Heart left ventricle (tissue), 13 donors: Measurements from ENCODE around the gene CTRB1.
"Not testable (repeated sequence)": the region's sequence is repeated elsewhere in the genome, so short reads cannot be mapped to it uniquely, and the experiment has no call there.

ENCODE experiments used
- CTCF ChIP-seq, 12 donors: fragments of 200-600 bp; sonication (generic) in 4 of 12; IDR thresholded peaks; one replicate each; pipeline versions ENCODE4 v1.5.0 to v1.8.0; 2018 to 2022; ENCODE audit warnings: antibody characterized with exemption in 12 of 12, mild to moderate bottlenecking in 5 of 12
- POLR2A ChIP-seq, 2 donors: fragments of 450-650 bp; IDR thresholded peaks; one replicate each; pipeline ENCODE4 v1.6.1; 2017; ENCODE audit warnings: antibody characterized with exemption in 2 of 2, mild to moderate bottlenecking in 2 of 2, moderate library complexity in 2 of 2
- donor health status: ischemic (EF 13 %, LVEDD 7.1; RV severe dilation, severe dysfunction).
- donor health status: DM: no; HTN: yes; CAD: no.
- donor health status: DM: no; HTN: no; CAD: no.
- donor health status: ischemic (EF 25% LVEDD 6.9; RV normal size, moderate dysfunction).
- donor health status: ischemic (EF 25% LVEDD 5.7; RV mildly dilated, moderate dysfunction).
- donor health status: ischemic (EF 35%, LVEDD 5.7; RV mildly dilated, moderate dysfunction).
- donor health status: nonischemic (EF 11% LVEDD 7.7; RV severe dilation, severe dysfunction).
- donor health status: DM: yes; HTN: yes; CAD: no.
- donor health status: PGD.
- donor health status: ischemic (EF 29% LVEDD 5.4; RV normal size, mild dysfunction).
- donor health status: nonischemic (EF 23%, LVEDD 6.1; RV moderate dilation, normal function).

DNA sequence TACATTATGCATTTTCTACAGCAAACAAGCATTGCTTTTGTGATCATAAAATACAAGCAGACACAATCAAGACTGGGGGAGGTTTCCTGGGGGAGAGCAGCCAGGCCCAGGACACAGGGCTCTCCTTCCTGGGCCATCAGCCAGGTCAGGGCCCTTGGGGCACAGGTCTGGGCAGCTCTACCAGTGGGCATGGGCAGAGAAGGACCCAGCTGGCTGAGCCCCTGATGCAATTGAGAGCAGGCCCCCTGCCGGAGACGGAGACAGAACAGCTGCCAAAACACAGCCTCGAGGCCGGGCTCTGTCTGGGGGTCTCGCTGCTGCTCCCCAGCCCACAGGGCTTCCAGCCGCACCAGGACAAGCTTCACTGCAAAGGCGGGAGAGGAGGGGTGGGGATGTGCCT lies 21.8 kb downstream of the CTRB1 start:
- TF ChIP-seq POLR2A, CTCF (IDR thresholded peaks at IDR 0.05): not testable (repeated sequence)
